Suprapubic skin (tissue), 4 donors: Measurements from ENCODE around the gene PHACTR1. TPM values are rescaled to one million over a fixed set of nuclear protein-coding genes. Genes with fewer than 3 reads are reported as not detected.
"Not testable (repeated sequence)": the region's sequence is repeated elsewhere in the genome, so short reads cannot be mapped to it uniquely, and the experiment has no call there.

Experiments used
- DNase-seq, 2 donors: peaks; one replicate each; pipeline ENCODE4 v3.0.0-alpha.2; 2019; ENCODE audit warnings: low spot score in 2 of 2
- H3K27ac ChIP-seq: fragments of 200-600 bp; sonication (generic); one replicate; pipeline ENCODE4 v1.5.1; 2019
- H3K27me3 ChIP-seq: fragments of 200-600 bp; sonication (generic); one replicate; pipeline ENCODE4 v1.5.1; 2019
- H3K36me3 ChIP-seq: fragments of 200-600 bp; sonication (generic); one replicate; pipeline ENCODE4 v1.5.1; 2019
- H3K4me1 ChIP-seq: fragments of 200-600 bp; sonication (generic); one replicate; pipeline ENCODE4 v1.5.1; 2019
- H3K4me3 ChIP-seq: fragments of 200-600 bp; sonication (generic); one replicate; pipeline ENCODE4 v1.5.1; 2019; ENCODE audit warnings: mild to moderate bottlenecking
- H3K9me3 ChIP-seq: fragments of 200-600 bp; sonication (generic); one replicate; pipeline ENCODE4 v1.5.1; 2019
- CTCF ChIP-seq, 2 donors: fragments of 200-600 bp in 1 of 2; fragments of 450-650 bp in 1 of 2; sonication (generic) in 1 of 2; IDR thresholded peaks; one replicate each; pipeline ENCODE4 v1.5.1; 2016 to 2019; ENCODE audit warnings: antibody characterized with exemption in 2 of 2, mild to moderate bottlenecking in 1 of 2, moderate library complexity in 1 of 2
- EP300 ChIP-seq: sonication (generic); formaldehyde crosslinking; IDR thresholded peaks from one replicate; pipeline ENCODE4 v1.6.1; 2017; ENCODE audit warnings: antibody characterized with exemption
- POLR2A ChIP-seq, 2 donors: fragments of 450-650 bp; IDR thresholded peaks; one replicate each; pipeline ENCODE4 v1.6.1; 2017; ENCODE audit warnings: antibody characterized with exemption in 2 of 2, mild to moderate bottlenecking in 2 of 2, moderate library complexity in 2 of 2
- POLR2AphosphoS5 ChIP-seq, 3 donors: sonication (generic); formaldehyde crosslinking; IDR thresholded peaks; one replicate each; pipeline ENCODE4 v1.6.1; 2017; ENCODE audit warnings: antibody characterized with exemption in 3 of 3
- WGBS: methylation state at CpG from one replicate; pipeline ENCODE4 v1.1.5; 2018; 5-methylcytosine and 5-hydroxymethylcytosine counted together
- total RNA-seq, 4 donors: library from RNA; depleted of rRNA; stranded (reverse); fragments of >200 nt; gene quantifications; one replicate each; pipeline ENCODE4 v1.1.0, GENCODE V29; 2016

The PHACTR1 gene
- total RNA-seq, 4 donors from 2014 or later: 4.0 to 8.2 (median 6.4) TPM

DNA sequence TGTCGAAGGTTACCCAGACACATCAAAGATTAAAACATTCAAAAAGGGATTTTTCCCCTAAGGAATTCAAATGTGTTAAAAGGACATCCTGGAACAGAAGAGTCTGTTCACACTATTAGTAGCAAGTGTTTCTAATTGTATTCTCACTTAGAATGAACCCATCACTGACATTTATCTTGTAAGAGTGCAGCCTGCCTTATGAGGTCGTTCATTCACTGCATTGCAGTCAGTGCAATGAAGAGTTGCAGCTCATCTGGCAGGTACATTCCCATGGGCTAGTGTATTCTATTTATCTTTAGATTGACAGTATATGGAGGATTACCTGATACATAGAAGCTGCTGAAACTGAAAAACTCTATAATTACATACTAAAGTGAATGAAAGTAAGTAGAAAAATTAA, 36.5 kb downstream of the PHACTR1 start:
- Histone ChIP-seq H3K4me3 (no peak overlapping the region), H3K27ac (no peak overlapping the region), H3K4me1 (peaks cover 13% of the 10 kb centered on the region), H3K27me3 (peaks cover 41% of the 10 kb centered on the region), H3K9me3 (no peaks in the 10 kb centered on the region), H3K36me3 (no peaks in the 10 kb centered on the region)
- TF ChIP-seq POLR2AphosphoS5 (IDR thresholded peaks at IDR 0.05) (no peak), POLR2A (IDR thresholded peaks at IDR 0.05) (no peak), EP300 (no peak), CTCF (IDR thresholded peaks at IDR 0.05) (no peak)
- DNase-seq: no peak
- 72% methylated on average over 2 of the region's 2 CpGs for WGBS

DNA sequence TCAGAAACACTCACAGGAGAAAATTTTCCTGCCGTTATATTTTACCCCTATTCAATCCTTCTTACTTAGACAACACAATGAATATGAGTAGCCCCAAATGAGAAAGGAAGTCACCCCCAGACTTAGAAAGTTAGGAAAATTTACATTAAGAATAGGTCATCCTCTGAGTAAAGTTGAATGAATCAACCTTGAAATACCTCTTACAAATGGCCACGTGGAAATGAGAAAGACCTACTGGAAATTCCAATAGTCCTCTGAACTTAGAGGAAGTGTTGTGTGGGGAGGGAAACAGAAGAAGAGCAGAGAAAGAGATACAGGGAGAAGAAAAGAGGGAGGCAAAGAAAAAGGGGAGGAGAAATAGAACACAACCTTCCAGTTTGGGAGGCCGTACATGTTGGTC, 43.7 kb downstream of the PHACTR1 start:
- Histone ChIP-seq H3K9me3 (no peaks in the 10 kb centered on the region), H3K27ac (no peak overlapping the region), H3K4me3 (no peak overlapping the region), H3K36me3 (no peaks in the 10 kb centered on the region), H3K4me1 (no peaks in the 10 kb centered on the region), H3K27me3 (peaks cover 19% of the 10 kb centered on the region)
- TF ChIP-seq POLR2A (IDR thresholded peaks at IDR 0.05) (no peak), EP300 (no peak), CTCF (IDR thresholded peaks at IDR 0.05) (no peak), POLR2AphosphoS5 (IDR thresholded peaks at IDR 0.05) (no peak)
- WGBS: 91% methylated on average over 3 of the region's 3 CpGs
- DNase-seq: no peak

- DNase-seq: no peak
- Histone ChIP-seq H3K36me3 (no peaks in the 10 kb centered on the region), H3K4me1 (no peaks in the 10 kb centered on the region), H3K27me3 (peaks cover 19% of the 10 kb centered on the region), H3K9me3 (no peaks in the 10 kb centered on the region), H3K4me3 (no peak overlapping the region), H3K27ac (no peak overlapping the region)
- TF ChIP-seq POLR2AphosphoS5 (IDR thresholded peaks at IDR 0.05) (no peak), POLR2A (IDR thresholded peaks at IDR 0.05) (no peak), CTCF (IDR thresholded peaks at IDR 0.05) (no peak), EP300 (no peak)
- WGBS: 74% methylated on average over 3 of the region's 3 CpGs
Observed at GRCh38 chr6:12760911-12761310, 44.3 kb downstream of the PHACTR1 start.

DNA sequence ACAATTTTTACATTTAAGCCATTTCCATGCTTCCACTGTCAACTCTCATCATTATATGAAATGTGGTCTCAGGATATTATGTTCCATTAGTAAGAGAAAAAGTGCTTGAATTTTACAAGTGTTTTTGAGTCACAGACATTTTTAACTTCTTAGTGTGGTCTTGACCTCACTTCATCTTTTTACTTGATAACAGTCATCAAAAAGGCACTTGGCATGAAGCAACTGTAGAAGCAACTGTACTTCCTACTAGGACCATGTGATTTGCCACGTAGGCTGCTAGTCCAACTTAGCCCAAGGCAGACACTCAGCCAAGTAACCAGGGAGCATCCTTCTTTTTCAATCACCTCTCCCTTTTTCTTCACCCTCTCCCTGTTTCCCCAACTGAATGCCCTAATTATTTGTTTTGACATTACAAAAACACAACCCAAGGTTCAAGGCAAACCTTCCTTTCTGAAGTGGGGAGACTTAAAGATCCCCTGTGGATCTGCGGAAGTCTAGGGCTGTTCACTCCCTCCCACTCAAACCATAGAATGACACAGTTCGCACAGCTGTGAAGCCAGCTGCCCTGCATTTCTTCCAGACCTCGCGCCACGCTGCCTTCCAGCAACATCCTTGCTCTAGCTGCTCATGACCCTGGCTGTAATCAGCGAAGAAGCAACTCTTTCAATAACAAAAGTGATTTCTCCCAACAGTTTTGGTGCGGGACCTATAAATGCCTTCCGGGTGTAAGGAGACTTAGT, 45.0 kb downstream of the PHACTR1 start:
- no peak for TF ChIP-seq EP300
- no peak for TF ChIP-seq POLR2AphosphoS5 (IDR thresholded peaks at IDR 0.05)
- TF ChIP-seq CTCF (IDR thresholded peaks at IDR 0.05): no peak
- no peak for TF ChIP-seq POLR2A (IDR thresholded peaks at IDR 0.05)
- DNase-seq: no peak
- Histone ChIP-seq H3K4me1 (no peaks in the 10 kb centered on the region), H3K27ac (no peak overlapping the region), H3K4me3 (no peak overlapping the region), H3K9me3 (no peaks in the 10 kb centered on the region), H3K27me3 (peaks cover 19% of the 10 kb centered on the region), H3K36me3 (no peaks in the 10 kb centered on the region)
- 71% methylated on average over 9 of the region's 9 CpGs for WGBS

DNA sequence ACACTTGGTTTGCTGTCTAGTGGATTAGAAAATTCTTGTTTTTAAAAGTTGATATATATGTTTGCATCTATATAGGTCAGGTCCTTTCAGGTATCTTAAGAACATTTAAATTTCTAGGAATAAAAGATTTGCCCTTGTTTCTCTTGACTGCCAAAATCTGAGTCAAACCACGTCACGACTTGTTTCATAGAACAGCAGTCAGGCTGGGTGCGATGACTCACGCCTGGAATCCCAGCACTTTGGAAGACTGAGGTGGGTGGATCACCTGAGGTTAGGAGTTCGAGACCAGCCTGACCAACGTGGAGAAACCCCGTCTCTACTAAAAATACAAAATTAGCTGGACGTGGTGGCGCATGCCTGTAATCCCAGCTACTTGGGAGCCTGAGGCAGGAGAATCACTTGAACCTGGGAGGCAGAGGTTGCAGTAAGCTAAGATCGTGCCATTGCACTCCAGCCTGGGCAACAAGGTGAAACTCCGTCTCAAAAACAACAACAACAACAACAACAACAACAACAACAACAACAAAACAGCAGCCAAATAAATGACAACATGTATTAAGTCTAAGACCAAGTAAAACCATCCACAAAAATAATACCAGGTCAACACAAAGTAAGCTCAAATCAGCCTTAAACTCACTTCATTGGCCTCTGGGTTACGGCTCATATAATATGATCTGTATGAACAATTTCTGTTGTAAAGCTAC, 46.3 kb downstream of the PHACTR1 start:
- H3K9me3 ChIP-seq, H3K4me3 ChIP-seq, DNase-seq, H3K4me1 ChIP-seq, H3K36me3 ChIP-seq, H3K27ac ChIP-seq: not testable (repeated sequence)
- H3K27me3 ChIP-seq: peaks cover 18% of the 10 kb centered on the region
- WGBS: 57% methylated on average over 12 of the region's 12 CpGs
